ENCODE results near the gene PNPLA7.
"Not testable (repeated sequence)": the region's sequence is repeated elsewhere in the genome, so short reads cannot be mapped to it uniquely, and the experiment has no call there.

The PNPLA7 gene

GRCh38 chr9:137574192-137574591, 24.0 kb upstream of the PNPLA7 start:
- no peak for DNase-seq

GRCh38 chr9:137570566-137570965, 20.4 kb upstream of the PNPLA7 start:
- no peak for DNase-seq

GRCh38 chr9:137569609-137570203, 19.5 kb upstream of the PNPLA7 start:
- DNase-seq, result no peak

- not testable (repeated sequence) for DNase-seq
These were observed 18.2 kb upstream of the PNPLA7 start for GRCh38 chr9:137568445-137568844.

- DNase-seq, result no peak
These were observed 14.7 kb upstream of the PNPLA7 start for GRCh38 chr9:137564817-137565411.

GRCh38 chr9:137564134-137564533, 13.9 kb upstream of the PNPLA7 start:
- no peak for DNase-seq

- DNase-seq, result no peak
These were observed 7.9 kb upstream of the PNPLA7 start for GRCh38 chr9:137558127-137558526.

GRCh38 chr9:137556069-137556838, 6.1 kb upstream of the PNPLA7 start:
- DNase-seq, result no peak

GRCh38 chr9:137555179-137555578, 5.0 kb upstream of the PNPLA7 start:
- DNase-seq, result no peak

- no peak for DNase-seq
These were observed 4.1 kb upstream of the PNPLA7 start for GRCh38 chr9:137554349-137554748.

- DNase-seq, result not testable (repeated sequence)
These were observed 3.5 kb upstream of the PNPLA7 start for GRCh38 chr9:137553654-137554053.

- DNase-seq, result no peak
These were observed 2.0 kb upstream of the PNPLA7 start for GRCh38 chr9:137552022-137552768.

- DNase-seq, result peak; percentile 86
These were observed 1.2 kb upstream of the PNPLA7 start, which contains the start of gene MRPL41 for GRCh38 chr9:137551264-137552021. MRPL41 (plus strand) TSS chr9:137551879; CDS start chr9:137552082, 203 bp downstream.

- not testable (repeated sequence) for DNase-seq
These were observed 709 bp upstream of the PNPLA7 start for GRCh38 chr9:137550958-137551263.

GRCh38 chr9:137547687-137548543, 2.3 kb downstream of the PNPLA7 start:
- no peak for DNase-seq

GRCh38 chr9:137545123-137545522, 5.1 kb downstream of the PNPLA7 start:
- DNase-seq, result no peak

GRCh38 chr9:137544176-137544760, 5.9 kb downstream of the PNPLA7 start:
- no peak for DNase-seq

- DNase-seq, result no peak
These were observed 6.8 kb downstream of the PNPLA7 start for GRCh38 chr9:137543237-137543963.

GRCh38 chr9:137542486-137542885, 7.7 kb downstream of the PNPLA7 start:
- DNase-seq, result no peak

- no peak for DNase-seq
These were observed 9.7 kb downstream of the PNPLA7 start for GRCh38 chr9:137540536-137540935.

- no peak for DNase-seq
These were observed 12.1 kb downstream of the PNPLA7 start for GRCh38 chr9:137538058-137538457.
